Gastrocnemius medialis (tissue), 4 donors: Measurements from ENCODE around the gene KIR2DL1.

ENCODE experiments used
- CTCF ChIP-seq, 5 experiments: fragments of 450-650 bp in 3 of 5; fragments of 200-600 bp in 2 of 5; sonication (generic) in 2 of 5; IDR thresholded peaks in 4 of 5; conservative IDR thresholded peaks in 1 of 5; 1 replicate in 4 of 5; 2 replicates in 1 of 5; pipeline ENCODE4 v1.5.1; 2016 to 2019; ENCODE audit warnings: antibody characterized with exemption in 5 of 5, mild to moderate bottlenecking in 3 of 5, moderate library complexity in 3 of 5
- POLR2A ChIP-seq, 2 donors: fragments of 450-650 bp; IDR thresholded peaks; one replicate each; pipeline ENCODE4 v1.6.1; 2017; ENCODE audit warnings: antibody characterized with exemption in 2 of 2, mild to moderate bottlenecking in 2 of 2, moderate library complexity in 2 of 2

DNA sequence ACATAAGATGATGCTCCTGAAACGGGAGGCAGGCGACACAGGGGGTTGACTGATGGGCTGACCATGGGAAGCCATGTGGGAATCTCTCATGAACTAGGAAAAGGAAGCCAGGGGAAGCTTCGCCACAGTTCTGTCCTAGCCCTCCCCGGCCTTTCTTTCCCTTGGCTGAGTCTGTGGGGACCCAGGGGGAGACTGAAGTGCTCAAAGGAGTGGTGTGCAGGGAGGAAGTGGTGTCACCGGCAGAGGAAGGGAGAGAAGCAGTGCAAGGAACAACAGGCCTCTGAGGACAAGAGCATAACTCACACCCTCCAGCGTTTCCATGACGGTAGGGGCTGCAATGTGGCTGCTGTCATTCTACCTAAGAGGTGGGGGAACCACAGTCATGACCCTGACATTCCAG, 44.3 kb upstream of the KIR2DL1 start:
- TF ChIP-seq POLR2A (IDR thresholded peaks at IDR 0.05) = no peak
- TF ChIP-seq CTCF (IDR thresholded peaks at IDR 0.05 in 4 of 5, conservative IDR thresholded peaks at IDR 0.05 in 1 of 5) = no peak
